DOHH2 (cell line): ENCODE data around the gene TRAF4.

Source experiments
- H3F3A ChIP-seq: fragments of 200-600 bp; sonication (generic), shearing (Covaris generic); 2 replicates; pipeline ENCODE4 v1.6.0; 2016; ENCODE audit warnings: antibody characterized with exemption, mild to moderate bottlenecking; ENCODE audit not compliant: control insufficient read depth, insufficient read depth
- H3K27ac ChIP-seq: fragments of 200-600 bp; sonication (generic); 2 replicates; pipeline ENCODE4 v1.5.1; 2014; ENCODE audit warnings: low read depth, mild to moderate bottlenecking, low read length, moderate library complexity
- H3K27me3 ChIP-seq: fragments of 200-600 bp; sonication (generic); 2 replicates; pipeline ENCODE4 v1.6.1; 2014; ENCODE audit warnings: mild to moderate bottlenecking, low read length, mixed read lengths; ENCODE audit not compliant: control insufficient read depth
- H3K36me3 ChIP-seq: fragments of 200-600 bp; sonication (generic); 2 replicates; pipeline ENCODE4 v1.6.1; 2014; ENCODE audit warnings: mild to moderate bottlenecking, low read length, moderate library complexity, mixed read lengths; ENCODE audit not compliant: control insufficient read depth
- H3K4me1 ChIP-seq: fragments of 200-600 bp; sonication (generic); 2 replicates; pipeline ENCODE4 v1.6.1; 2014; ENCODE audit warnings: mild to moderate bottlenecking, low read length, mixed read lengths; ENCODE audit not compliant: control insufficient read depth
- H3K4me2 ChIP-seq: fragments of 200-600 bp; sonication (generic); 2 replicates; pipeline ENCODE4 v1.6.0; 2014; ENCODE audit warnings: mild to moderate bottlenecking, low read length, moderate library complexity
- H3K4me3 ChIP-seq: fragments of 200-600 bp; sonication (generic); 2 replicates; pipeline ENCODE4 v1.5.1; 2014; ENCODE audit warnings: mild to moderate bottlenecking, low read length, mixed read lengths
- H3K79me2 ChIP-seq: fragments of 200-600 bp; sonication (generic); 2 replicates; pipeline ENCODE4 v1.6.1; 2014; ENCODE audit warnings: mild to moderate bottlenecking, low read length, mixed read lengths; ENCODE audit not compliant: control insufficient read depth
- H3K9me2 ChIP-seq: fragments of 200-600 bp; sonication (generic); replicated peaks from 2 replicates; pipeline ENCODE4 v1.6.1; 2014; ENCODE audit warnings: mild to moderate bottlenecking, low read length, mixed read lengths; ENCODE audit not compliant: control insufficient read depth
- H3K9me3 ChIP-seq: fragments of 200-600 bp; sonication (generic); 2 replicates; pipeline ENCODE4 v1.6.1; 2014; ENCODE audit warnings: antibody characterized with exemption, low read length, mixed read lengths; ENCODE audit not compliant: control insufficient read depth, insufficient read depth
- H4K20me1 ChIP-seq: fragments of 200-600 bp; sonication (generic); 2 replicates; pipeline ENCODE4 v1.6.0; 2014; ENCODE audit warnings: low read depth, mild to moderate bottlenecking, antibody characterized with exemption, low read length, moderate library complexity; ENCODE audit not compliant: control insufficient read depth, insufficient read depth
- CTCF ChIP-seq: fragments of 200-600 bp; sonication (generic); IDR thresholded peaks from one replicate; pipeline ENCODE4 v1.5.1; 2014; ENCODE audit warnings: antibody characterized with exemption, mild to moderate bottlenecking, low read depth, low read length; ENCODE audit not compliant: poor library complexity, severe bottlenecking
- EZH2phosphoT487 ChIP-seq: fragments of 200-600 bp; sonication (generic); IDR thresholded peaks from 2 replicates; pipeline ENCODE4 v1.6.1; 2017; ENCODE audit warnings: borderline replicate concordance, mild to moderate bottlenecking, antibody characterized with exemption, low read length, moderate library complexity, mixed read lengths

TRAF4 gene

GRCh38 chr17:28703552-28704218, 40.1 kb upstream of the TRAF4 start:
- peaks cover 64% of the 10 kb centered on the region for H3K36me3 ChIP-seq
- H3K4me2 ChIP-seq, result no peak overlapping the region
- H3K4me1 ChIP-seq, result no peaks in the 10 kb centered on the region
- TF ChIP-seq EZH2phosphoT487 (no peak), CTCF (no peak)
- H3K27ac ChIP-seq, result no peak overlapping the region
- peaks cover 10% of the 10 kb centered on the region for H3F3A ChIP-seq
- H4K20me1 ChIP-seq, result no peaks in the 10 kb centered on the region
- H3K27me3 ChIP-seq, result no peaks in the 10 kb centered on the region
- H3K9me2 ChIP-seq, result no peaks in the 10 kb centered on the region
- H3K4me3 ChIP-seq, result no peak overlapping the region
- H3K79me2 ChIP-seq, result no peaks in the 10 kb centered on the region
- H3K9me3 ChIP-seq, result no peaks in the 10 kb centered on the region

GRCh38 chr17:28704219-28704858, 39.5 kb upstream of the TRAF4 start:
- Histone ChIP-seq H3K4me1 (no peaks in the 10 kb centered on the region), H3K36me3 (peaks cover 57% of the 10 kb centered on the region), H3K9me2 (no peaks in the 10 kb centered on the region), H3F3A (peaks cover 10% of the 10 kb centered on the region), H3K4me3 (no peak overlapping the region), H4K20me1 (no peaks in the 10 kb centered on the region), H3K27me3 (no peaks in the 10 kb centered on the region), H3K9me3 (no peaks in the 10 kb centered on the region), H3K79me2 (no peaks in the 10 kb centered on the region), H3K4me2 (no peak overlapping the region), H3K27ac (no peak overlapping the region)
- TF ChIP-seq EZH2phosphoT487 (no peak), CTCF (no peak)

- Histone ChIP-seq H3K9me3 (no peaks in the 10 kb centered on the region), H3K36me3 (peaks cover 49% of the 10 kb centered on the region), H3F3A (peaks cover 10% of the 10 kb centered on the region), H3K27me3 (no peaks in the 10 kb centered on the region), H3K9me2 (no peaks in the 10 kb centered on the region), H3K27ac (no peak overlapping the region), H4K20me1 (no peaks in the 10 kb centered on the region), H3K4me2 (no peak overlapping the region), H3K79me2 (0 out of 2 replicates have a peak, but pooled peaks cover 4% of the 10 kb centered on the region), H3K4me1 (peaks cover 5% of the 10 kb centered on the region), H3K4me3 (no peak overlapping the region)
- TF ChIP-seq CTCF (no peak), EZH2phosphoT487 (no peak)
Observed at GRCh38 chr17:28705074-28705659, 38.6 kb upstream of the TRAF4 start.
